ENCODE results near the gene DCTD.

The DCTD gene

DNA sequence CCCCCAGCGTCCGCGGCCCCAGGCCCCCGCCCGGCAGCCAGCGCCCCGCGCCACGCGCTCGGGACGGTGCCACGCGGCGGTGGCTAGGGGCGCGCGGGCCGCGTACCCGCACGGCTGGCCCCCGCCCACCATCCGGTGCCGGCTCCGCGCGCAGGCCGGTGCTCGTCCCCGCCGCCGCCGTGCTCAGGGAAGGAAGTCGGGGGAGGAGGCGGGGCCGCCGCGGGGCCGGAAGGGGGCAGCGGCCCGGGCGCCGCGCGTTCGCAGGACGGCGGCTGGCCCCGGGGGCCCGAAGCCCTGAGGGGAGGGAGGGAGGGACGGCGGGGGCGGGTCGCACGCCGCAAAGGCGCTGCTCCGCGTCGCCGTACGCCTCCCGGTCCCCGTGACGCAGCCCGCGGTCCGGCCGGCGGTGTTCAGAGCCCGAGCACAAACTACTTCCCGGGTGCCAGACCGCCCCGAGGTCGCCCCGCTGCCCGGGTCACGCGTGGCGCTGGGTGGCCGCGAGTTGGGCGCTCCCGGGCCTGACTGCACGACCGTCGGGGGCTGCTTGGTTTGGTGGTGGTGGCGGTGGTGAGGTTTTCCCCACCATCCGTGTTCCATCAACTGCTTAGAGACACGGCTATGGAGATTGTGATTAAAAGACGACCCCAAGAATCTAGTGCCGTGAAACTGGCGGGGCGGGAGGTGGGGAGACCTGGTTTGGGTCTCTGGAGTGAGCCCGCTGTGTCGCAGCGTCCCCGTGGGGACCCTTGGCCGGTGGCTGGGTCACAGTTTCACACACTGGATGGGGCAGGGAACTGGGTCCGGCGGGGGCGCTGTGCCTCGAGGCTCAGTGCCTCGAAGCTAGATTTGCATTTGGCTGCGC lies at the start of gene DCTD:
DCTD (minus strand) TSS at position 205 of the 862 bp plus-strand sequence. CDS start 1,818 bp downstream, outside the sequence.
- peak; percentile 70 for DNase-seq (ENCODE audit: low spot score)

DNA sequence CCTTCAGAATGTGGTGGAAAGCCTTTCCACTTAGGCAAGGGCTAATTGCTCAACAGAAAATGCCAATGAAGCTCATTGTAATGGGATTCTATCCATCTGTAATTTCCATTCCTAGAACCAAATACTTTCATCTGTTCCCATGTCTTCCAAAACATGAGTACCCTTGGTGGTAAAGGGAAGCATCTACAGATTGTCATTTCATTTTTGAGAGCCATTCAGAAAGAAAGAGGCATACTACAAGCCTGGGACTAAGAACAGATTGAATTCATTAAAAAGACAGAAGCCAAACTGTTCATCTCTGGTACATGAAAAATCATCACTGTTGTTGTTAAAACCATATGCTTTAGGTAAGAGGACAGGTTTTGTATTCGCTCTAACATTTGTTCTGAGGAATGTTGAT lies 43.6 kb upstream of the DCTD start:
- DNase-seq (ENCODE audit: low spot score): no peak

DNA sequence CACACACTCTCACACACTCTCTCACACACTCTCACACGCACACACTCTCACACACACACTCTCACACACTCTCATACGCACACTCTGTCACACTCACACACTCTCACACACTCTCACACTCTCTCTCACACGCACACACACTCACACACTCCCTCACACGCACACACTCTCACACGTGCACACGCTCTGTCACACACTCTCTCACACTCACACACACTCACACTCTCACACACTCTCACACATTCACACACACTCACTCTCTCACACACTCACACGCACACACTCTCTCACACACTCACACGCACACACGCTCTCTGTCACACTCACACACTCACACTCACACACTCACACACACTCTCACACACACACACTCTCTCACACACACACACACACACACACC lies 43.0 kb upstream of the DCTD start:
- no peak for DNase-seq (ENCODE audit: low spot score)

DNA sequence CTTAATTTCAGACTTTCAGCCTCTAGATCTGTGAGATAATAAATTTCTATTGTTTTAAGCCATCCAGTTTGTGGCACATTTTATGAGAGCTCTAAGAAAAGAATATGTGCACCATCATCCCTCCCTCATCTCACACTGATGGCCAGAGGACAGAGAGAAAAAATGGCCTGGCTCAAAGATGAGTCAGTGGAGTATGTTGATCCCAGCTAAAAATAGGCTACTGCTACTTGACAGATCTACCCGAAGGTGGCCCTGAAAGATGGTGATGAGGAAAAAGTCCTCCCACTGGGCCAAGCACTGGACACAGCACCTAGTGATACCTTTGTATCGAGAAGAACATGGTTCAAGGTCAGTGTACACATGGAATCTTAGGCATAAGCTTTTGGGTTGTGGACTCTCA lies 38.2 kb upstream of the DCTD start:
- no peak for DNase-seq (ENCODE audit: low spot score)

DNA sequence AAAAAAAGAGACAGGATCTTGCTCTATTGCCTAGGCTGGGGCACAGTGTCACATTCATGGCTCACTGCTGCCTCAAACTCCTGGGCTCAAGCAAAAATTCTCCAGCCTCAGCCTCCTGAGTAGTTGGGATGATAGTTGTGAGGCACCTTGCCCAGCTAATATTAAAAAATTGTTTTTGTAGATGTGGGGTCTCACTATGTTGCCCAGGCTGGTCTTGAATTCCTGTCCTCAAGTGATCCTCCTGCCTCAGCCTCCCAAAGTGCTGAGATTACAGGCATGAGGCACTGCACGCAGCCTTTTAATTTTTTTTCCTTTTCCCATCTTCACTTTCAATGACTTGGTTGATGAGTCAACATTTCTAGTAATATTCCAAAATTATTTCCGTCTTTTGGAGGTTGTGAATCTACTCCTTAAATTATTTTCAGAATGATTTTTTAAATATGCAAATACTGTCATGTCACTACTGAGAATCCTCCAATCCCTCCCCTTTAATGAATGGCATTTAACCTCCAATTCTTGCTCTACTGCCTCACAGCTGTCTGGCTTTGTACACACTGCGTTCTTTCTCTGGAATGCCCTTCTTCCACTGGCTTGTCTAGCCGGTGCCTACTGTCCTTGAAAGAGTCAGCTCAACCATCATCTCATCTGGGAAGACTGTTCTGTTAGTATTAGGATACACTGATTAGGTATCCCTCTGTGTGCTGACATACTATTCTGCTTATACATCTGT lies 27.5 kb upstream of the DCTD start:
- no peak for DNase-seq (ENCODE audit: low spot score)

DNA sequence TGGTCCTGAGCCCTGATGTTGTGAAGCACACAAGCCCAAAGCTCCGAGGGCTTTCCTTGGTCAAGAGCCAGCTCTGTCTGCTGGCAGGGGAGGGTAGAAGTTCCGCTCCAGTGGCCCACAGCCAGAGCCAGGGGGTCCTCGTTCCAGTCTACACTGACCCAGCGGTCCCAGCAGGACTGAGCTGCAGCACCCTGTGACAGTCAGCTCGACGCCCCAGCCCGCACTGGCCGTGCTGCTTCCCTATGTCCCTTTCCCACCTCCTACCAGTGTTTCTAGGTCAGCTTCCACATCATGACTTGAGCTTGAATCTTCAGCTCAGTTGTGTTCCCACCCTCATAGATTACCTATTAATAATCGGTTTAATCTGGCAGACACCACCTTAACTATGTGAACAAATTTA lies 22.5 kb upstream of the DCTD start:
- no peak for DNase-seq (ENCODE audit: low spot score)

DNA sequence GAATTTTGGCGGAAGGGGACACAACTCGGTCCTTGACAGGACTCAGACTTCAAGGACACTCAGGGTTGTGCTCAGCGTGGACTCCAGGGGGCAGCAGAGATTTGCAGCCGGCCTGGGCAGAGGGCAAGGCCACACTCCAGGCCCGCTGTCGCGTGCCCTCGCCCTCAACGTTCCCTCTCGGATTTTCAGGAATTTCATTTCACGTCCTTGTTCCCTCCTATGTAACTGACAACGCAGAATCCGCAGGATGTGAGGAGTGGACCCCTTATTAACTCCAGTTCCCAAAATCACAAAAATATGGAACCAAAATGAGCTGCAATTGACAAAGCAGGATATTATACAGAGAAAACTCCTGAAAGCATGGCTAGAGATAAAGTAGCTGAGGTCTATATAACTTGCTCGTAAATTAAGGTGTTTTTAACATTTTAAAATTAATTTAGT lies 21.0 kb upstream of the DCTD start:
- DNase-seq (ENCODE audit: low spot score): peak; percentile 65

DNA sequence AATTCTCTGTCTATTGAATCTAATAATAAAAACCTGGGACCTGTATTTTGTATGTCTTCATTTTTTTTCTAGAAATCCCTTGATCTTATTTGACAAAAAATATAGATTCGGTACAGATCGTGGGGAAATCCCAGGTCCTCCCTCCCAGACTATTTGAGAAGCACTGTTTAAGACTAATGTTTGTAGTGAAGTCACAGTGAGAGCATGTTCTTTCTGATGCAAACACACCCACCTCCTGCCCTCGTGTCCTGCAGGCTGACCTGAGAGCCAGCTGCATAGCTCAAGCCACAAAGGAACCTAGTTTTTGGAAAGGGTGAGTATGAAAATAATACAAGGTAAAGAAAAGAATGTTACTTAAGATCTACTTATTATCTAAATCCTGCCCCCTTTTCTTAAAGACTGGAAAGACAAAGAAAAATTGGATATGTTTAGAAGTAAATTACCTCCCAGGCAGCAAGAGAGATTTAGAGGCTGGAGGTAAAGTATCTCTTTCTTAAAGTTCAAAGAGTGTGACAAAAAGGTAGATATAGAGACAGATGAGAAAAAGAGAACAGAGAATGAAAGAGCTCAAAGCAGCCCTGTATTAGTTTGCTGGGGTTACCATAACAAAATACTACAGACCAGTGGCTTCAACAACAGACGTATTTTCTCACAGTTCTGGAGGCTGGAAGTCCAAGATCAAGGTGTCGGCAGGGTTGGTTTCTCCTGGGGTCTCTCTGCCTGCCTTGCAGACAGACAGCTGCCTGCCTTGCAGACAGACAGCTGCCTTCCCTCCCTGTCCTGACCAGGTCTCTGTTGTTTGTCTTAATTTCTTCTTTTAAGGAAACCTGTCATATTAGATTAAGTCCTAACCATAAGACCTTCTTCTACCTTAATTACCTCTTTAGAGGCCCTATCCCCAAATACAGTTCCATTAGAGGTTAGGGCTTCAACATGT lies 20.4 kb upstream of the DCTD start:
- DNase-seq (ENCODE audit: low spot score): no peak

DNA sequence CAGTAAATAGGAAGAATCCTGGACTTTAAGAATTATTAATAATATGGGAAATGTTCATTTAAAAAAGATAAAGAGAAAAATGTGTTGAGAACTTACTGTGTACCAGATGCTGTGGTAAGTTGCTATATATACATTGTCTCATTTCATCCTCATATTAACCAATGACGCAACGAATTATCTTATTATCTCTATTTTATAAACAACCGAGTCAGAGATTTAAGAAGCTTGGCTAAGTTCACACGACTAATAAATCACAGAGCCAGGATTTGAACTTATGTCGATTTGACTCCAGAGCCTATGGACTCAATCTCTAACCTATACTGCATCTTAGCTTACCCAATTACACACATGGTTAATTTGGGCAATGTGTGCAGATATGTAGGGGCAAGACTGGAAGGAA lies 15.5 kb upstream of the DCTD start:
- DNase-seq (ENCODE audit: low spot score): no peak

DNA sequence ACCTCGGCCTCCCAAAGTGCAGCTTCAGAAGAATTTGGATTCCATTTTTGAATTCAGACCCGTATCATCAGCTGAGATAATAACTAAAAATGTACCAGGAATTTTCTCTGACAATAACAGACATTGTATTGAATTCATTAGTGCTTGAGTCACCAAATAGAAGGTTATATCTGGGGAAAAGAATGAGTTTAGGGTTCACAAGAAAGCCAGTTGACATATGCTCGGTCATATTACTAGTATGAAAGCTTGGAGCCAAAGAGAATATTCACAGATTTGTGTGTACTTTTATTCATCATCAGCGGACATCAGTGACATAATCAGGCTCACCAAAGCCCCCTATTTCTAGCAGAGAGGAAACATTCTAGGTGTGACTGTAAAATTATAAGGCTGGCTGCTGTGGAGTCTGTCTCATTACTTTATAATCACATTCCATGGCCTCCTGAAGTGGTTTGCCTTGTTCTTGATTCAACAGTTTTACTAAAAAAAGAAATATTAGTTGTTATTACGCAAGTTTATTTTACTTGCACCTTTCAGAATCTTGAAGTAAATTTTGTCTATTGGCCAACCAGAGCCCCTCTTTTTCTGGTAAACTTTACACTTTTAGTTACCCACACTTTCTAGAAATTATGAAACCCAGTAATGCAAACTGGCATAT lies 14.6 kb upstream of the DCTD start:
- DNase-seq (ENCODE audit: low spot score): no peak

DNA sequence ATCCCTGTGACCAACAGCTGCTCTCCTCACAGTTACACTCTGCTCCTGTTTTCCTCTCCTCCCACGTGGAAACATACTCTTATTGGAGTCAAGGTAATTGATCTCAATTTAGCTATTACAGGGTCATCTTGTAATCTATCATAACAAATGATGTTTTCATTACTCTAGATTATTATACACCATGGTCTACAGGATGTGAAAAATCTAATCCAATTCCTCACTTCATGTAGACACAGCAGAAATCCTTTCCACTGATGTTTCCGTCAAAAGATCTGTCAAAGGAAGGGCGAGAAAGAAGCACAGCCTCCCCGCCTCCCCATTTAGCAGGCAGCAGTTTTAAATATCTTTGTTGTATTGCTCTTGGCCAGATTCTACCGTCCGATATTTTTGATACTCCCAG lies 13.7 kb upstream of the DCTD start:
- no peak for DNase-seq (ENCODE audit: low spot score)

DNA sequence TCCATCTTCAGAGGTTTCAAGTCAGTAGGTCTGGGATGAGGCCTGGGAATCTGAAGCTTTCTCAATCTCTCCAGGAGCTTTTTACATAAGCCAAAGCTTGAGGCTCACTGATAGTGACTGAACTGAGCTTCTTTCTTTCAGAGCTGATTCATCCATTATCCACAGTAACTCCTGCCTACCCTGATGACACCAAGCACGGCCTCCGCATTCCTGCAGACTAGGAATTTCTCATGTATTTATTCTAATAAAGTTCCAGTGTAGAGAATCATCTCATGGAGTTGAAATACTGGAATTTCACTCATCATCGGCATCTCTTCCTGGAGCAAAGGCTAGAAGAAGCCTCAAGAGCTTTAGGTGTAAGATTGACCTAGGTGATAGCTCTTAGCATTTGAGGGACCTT lies 12.1 kb upstream of the DCTD start:
- no peak for DNase-seq (ENCODE audit: low spot score)

DNA sequence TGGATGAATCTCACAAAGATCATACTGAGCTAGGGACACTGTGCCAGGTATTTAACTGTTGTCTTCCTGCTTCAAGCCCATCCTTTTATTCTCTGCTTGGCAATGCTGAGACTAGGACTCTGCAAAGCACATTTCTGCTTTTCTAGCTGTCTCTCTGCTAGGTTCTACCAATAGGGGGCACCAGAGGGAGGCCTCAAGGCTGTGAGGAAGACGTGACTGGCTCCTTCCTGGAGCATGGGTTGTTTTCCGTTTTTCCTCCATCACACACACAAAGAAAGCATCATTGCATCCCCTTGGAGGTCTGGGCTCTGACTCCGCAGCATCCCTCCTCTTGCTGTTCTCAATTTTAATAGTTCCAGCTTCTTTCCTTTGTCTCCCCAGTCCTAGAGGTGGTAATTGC lies 10.9 kb upstream of the DCTD start:
- DNase-seq (ENCODE audit: low spot score): no peak

DNA sequence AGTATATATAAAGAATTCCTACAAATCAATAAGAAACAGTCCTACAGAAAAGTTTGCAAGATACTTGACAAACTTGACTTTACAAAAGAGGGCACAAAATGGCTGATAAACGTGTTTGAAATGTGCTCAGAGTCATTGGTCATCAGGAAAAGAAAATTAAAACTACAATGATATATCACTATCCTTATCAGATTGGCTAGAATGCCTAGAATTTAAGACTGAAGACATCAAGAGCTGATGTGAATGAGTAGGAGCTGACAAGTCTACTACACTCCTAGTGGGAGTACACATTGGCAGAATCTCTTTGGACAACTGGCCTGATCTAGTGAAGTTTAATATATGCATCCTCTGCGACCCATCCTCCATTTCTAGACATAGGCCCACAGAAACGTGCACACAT lies 10.3 kb upstream of the DCTD start:
- no peak for DNase-seq (ENCODE audit: low spot score)

DNA sequence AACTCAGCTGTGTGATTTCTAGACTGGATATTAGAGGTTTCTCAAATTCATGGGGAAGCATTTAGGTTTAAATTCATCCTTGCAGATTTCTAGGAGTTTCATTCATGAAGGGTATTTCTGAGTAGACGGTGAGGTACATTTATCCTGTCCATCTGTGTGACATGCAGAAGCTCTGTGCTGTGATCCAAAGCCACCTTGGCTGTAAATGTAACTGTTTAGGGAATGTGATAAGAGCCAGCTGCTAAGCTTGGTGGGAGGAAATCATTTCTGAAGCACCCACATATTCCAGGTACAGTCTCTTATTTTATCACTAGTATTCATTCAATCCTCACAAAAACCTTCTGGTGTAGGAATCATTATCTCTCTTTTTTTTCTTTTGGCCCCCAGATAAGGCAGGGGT lies 8.7 kb upstream of the DCTD start:
- DNase-seq (ENCODE audit: low spot score): no peak

DNA sequence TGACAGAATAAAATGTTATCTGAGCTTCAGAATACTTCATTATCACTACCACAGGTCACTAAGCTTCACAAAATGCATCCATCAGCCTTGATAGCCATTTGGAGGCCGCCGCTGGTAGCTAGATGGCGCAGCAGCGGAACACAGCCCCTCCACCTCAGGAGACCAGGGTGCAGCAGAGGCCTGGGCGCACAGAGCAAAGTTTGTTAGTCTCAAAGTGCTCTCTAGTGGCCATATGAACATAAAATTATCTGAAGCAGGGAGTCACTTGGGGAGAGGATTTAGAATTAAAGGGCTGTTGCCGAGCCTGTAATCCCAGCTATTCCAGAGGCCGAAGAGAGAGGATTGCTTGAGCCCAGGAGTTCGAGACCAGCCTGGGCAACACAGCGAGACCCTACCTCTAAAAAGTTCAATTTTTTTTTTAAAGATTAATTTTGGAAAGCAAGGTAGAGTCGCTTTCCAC lies 8.1 kb upstream of the DCTD start:
- peak; percentile 66 for DNase-seq (ENCODE audit: low spot score)

DNA sequence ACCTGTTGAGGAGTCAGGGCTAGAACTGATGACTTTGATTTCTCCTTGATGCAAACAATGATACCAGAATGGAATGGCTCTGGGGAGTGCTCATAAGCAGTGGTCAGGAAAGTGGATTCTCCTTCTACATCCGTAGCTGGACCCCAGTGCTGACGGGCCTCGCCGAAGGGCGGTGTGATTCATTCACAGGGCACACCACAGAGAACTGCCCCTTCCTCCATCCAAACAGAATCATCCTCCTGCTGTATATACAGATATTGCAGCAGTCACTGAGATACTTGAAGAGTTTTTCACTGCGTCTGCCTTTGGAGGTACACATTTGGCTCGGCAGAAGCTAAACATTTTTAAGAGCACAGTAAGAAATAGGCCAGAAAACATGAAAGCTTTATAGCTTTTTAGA lies 7.3 kb upstream of the DCTD start:
- no peak for DNase-seq (ENCODE audit: low spot score)

DNA sequence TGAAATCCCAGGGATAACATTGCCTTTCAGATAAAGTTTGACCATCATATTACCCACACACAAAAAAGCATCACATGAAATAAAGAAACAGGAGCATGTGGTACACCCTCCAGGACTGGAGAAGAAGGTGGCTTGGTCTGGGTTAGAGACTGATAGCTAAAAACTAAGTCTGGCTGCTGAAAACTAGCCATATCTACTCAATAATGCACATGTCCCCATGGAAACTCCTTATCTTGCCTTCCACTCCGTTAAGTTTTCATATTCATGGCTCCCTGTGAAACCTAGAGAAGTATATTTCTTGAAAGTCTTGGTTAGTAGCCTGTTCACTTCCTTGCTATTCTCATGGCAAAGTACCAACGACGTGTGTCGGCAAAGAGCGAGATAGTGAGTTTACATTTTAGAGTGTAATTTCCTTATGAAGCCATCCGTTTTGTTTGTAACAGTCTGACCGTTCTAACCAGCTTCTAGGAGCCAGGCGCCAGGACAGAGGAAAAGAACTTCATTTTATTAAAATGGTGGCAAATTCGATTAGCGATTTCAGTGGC lies 6.7 kb upstream of the DCTD start:
- no peak for DNase-seq (ENCODE audit: low spot score)

DNA sequence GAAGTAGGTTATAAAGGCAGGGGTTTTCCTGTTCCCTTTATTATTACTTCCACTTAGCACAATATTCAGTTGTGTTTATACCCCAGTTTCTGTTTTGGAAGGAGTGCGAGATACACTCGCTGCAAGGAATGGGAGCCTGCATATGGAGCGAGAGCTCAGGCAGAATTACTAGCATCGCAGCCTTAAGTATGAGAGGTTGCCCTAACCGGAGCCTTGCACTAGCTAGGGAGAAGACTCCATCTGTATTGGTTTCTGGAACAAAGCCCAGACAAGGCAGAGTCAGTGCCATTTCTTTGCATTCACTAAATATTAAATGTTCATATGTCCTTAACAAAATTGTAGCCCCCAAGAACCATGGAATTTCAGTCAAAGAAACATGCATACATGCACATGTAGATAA lies 6.2 kb upstream of the DCTD start:
- DNase-seq (ENCODE audit: low spot score): no peak

DNA sequence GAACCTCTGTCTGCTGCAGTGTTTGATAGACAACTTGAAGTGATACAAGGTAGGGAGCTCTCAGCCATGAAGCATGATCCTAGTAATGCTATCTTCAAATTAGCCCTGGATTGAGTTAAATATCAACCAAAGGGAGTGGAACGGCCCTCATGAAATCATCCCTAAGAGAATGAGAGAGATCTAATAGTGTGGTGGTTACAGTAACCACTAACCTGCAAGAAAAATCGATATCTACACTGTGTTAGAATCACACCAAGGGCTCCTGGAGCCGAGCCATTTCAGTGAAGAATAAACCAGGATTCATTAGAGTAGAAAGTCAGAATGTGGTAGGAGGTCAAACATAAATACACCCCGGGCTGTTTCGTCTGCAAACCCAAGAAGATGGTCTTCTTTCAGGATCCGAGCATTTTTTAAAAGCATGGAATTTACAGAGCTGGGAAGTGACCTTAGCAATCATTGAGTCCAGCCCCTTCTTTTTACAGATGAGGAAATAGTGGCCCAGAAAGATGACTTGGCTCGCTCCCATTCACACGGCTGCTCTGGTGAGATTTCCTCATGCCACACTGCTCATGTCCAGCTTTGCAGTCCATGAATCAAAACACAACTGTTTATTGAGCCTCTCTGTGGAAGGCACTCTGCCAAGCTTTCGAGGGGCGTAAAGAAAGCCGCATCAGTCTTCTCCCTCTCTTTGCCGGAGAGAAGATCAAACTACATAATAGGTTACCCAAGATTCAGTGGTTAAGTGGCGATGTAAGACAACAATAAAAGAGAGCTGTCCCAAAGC lies 5.5 kb upstream of the DCTD start:
- DNase-seq (ENCODE audit: low spot score): no peak

DNA sequence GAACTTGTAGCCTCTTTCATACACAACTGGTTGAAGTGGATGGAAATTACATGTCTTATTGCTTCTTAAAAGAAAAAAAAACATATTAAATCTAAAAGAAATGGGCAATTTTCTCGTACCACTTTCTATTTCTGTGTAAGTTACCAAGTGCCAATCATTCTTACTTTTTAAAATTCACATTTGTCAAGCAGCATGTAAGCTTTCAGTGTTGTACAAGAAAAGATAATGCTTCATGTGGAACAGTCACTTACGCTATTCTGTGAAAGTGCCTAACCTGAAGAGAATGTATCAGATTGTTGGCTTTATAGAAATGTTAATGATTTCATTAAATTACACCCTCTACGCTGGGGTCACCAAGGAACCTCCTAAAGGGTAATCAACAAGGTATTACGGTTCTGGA lies 4.4 kb upstream of the DCTD start:
- no peak for DNase-seq (ENCODE audit: low spot score)
